ENCODE results near the gene ABL1.

Gene ABL1

GRCh38 chr9:130873966-130874365, 38.9 kb downstream of the ABL1 start:
- no peak for DNase-seq

GRCh38 chr9:130874783-130875182, 39.7 kb downstream of the ABL1 start:
- no peak for DNase-seq

- no peak for DNase-seq
These were observed 42.2 kb downstream of the ABL1 start for GRCh38 chr9:130877300-130877699.

GRCh38 chr9:130878295-130878694, 43.2 kb downstream of the ABL1 start:
- DNase-seq, result no peak

GRCh38 chr9:130879863-130880411, 44.9 kb downstream of the ABL1 start:
- no peak for DNase-seq

- DNase-seq, result no peak
These were observed 45.7 kb downstream of the ABL1 start for GRCh38 chr9:130880599-130881220.

GRCh38 chr9:130881516-130881915, 46.5 kb downstream of the ABL1 start:
- no peak for DNase-seq

- DNase-seq, result no peak
These were observed 47.7 kb downstream of the ABL1 start for GRCh38 chr9:130882696-130883225.

GRCh38 chr9:130883479-130883878, 48.4 kb downstream of the ABL1 start:
- DNase-seq, result no peak

- DNase-seq, result no peak
These were observed 49.1 kb downstream of the ABL1 start for GRCh38 chr9:130884111-130884531.

- no peak for DNase-seq
These were observed 49.8 kb downstream of the ABL1 start for GRCh38 chr9:130884542-130885483.

GRCh38 chr9:130885484-130886375, 50.7 kb downstream of the ABL1 start:
- DNase-seq, result no peak

GRCh38 chr9:130886981-130887380, 51.9 kb downstream of the ABL1 start:
- DNase-seq, result no peak

- no peak for DNase-seq
These were observed 52.6 kb downstream of the ABL1 start for GRCh38 chr9:130887494-130888144.

- DNase-seq, result no peak
These were observed 53.3 kb downstream of the ABL1 start for GRCh38 chr9:130888146-130888885.

- DNase-seq, result no peak
These were observed 55.1 kb downstream of the ABL1 start for GRCh38 chr9:130890124-130890523.

GRCh38 chr9:130890870-130891687, 56.0 kb downstream of the ABL1 start:
- no peak for DNase-seq

GRCh38 chr9:130891688-130892476, 56.8 kb downstream of the ABL1 start:
- no peak for DNase-seq

GRCh38 chr9:130892477-130893304, 57.6 kb downstream of the ABL1 start:
- no peak for DNase-seq
